Glutamatergic neuron (in vitro differentiated cells): ENCODE measurements around the gene MGAT2. TPM values are rescaled to one million over a fixed set of nuclear protein-coding genes. Genes with fewer than 3 reads are reported as not detected.

ENCODE experiments used
- DNase-seq: peaks from one replicate; pipeline ENCODE4 v3.0.0; 2022
- H3K27ac Mint-ChIP-seq: one replicate; pipeline ENCODE4 v1.8.0; 2020; ENCODE audit warnings: mild to moderate bottlenecking, mixed read lengths, inconsistent platforms; ENCODE audit not compliant: unreplicated experiment
- H3K27me3 Mint-ChIP-seq: one replicate; pipeline ENCODE4 v1.8.0; 2020; ENCODE audit warnings: mild to moderate bottlenecking, moderate library complexity, mixed read lengths, inconsistent platforms; ENCODE audit not compliant: unreplicated experiment
- H3K36me3 Mint-ChIP-seq: one replicate; pipeline ENCODE4 v1.8.0; 2020; ENCODE audit warnings: mild to moderate bottlenecking, mixed read lengths, inconsistent platforms; ENCODE audit not compliant: unreplicated experiment
- H3K4me1 Mint-ChIP-seq: one replicate; pipeline ENCODE4 v1.8.0; 2020; ENCODE audit warnings: mild to moderate bottlenecking, low read depth, mixed read lengths, inconsistent platforms; ENCODE audit not compliant: unreplicated experiment
- H3K4me3 Mint-ChIP-seq: one replicate; pipeline ENCODE4 v1.8.0; 2020; ENCODE audit warnings: mild to moderate bottlenecking, mixed read lengths, inconsistent platforms; ENCODE audit not compliant: unreplicated experiment
- H3K9me3 Mint-ChIP-seq: one replicate; pipeline ENCODE4 v1.8.0; 2020; ENCODE audit warnings: mild to moderate bottlenecking, moderate library complexity, mixed read lengths, inconsistent platforms; ENCODE audit not compliant: unreplicated experiment
- CTCF ChIP-seq: fragments of 200-600 bp; sonication (generic); IDR thresholded peaks from one replicate; pipeline ENCODE4 v1.5.0; 2021; ENCODE audit not compliant: partially characterized antibody, unreplicated experiment
- total RNA-seq: library from RNA; stranded (reverse); fragmentation: NEBNext Ultra II Directional; extraction: Animal tissue kit (Norgen Biotek cat#: 25700); gene quantifications from one replicate; pipeline ENCODE4 v1.2.1, GENCODE V29; 2021; ENCODE audit not compliant: unreplicated experiment

Gene MGAT2
- total RNA-seq, 1 donor from 2014 or later, result 20.6 TPM

GRCh38 chr14:49621114-49621881 lies 699 bp downstream of the MGAT2 start:
- H3K36me3 Mint-ChIP-seq, result no peaks in the 10 kb centered on the region
- H3K27ac Mint-ChIP-seq, result peak overlapping the region; percentile 98
- H3K4me3 Mint-ChIP-seq, result peak overlapping the region; percentile 89
- DNase-seq, result peak; percentile 86
- H3K9me3 Mint-ChIP-seq, result peaks cover 3% of the 10 kb centered on the region
- no peak for TF ChIP-seq CTCF
- H3K27me3 Mint-ChIP-seq, result peaks cover 3% of the 10 kb centered on the region
- peaks cover 5% of the 10 kb centered on the region for H3K4me1 Mint-ChIP-seq

- peak overlapping the region; percentile 89 for H3K4me3 Mint-ChIP-seq
- no peak for TF ChIP-seq CTCF
- H3K36me3 Mint-ChIP-seq, result no peaks in the 10 kb centered on the region
- H3K27me3 Mint-ChIP-seq, result peaks cover 3% of the 10 kb centered on the region
- DNase-seq, result no peak
- H3K4me1 Mint-ChIP-seq, result peaks cover 5% of the 10 kb centered on the region
- peak overlapping the region; percentile 71 for H3K27ac Mint-ChIP-seq
- peaks cover 3% of the 10 kb centered on the region for H3K9me3 Mint-ChIP-seq
Measured at GRCh38 chr14:49622022-49622607, 1.5 kb downstream of the MGAT2 start.

- no peak for TF ChIP-seq CTCF
- Mint-ChIP-seq H3K4me1 (peaks cover 5% of the 10 kb centered on the region), H3K36me3 (no peaks in the 10 kb centered on the region), H3K27me3 (peaks cover 3% of the 10 kb centered on the region), H3K27ac (no peak overlapping the region), H3K4me3 (no peak overlapping the region), H3K9me3 (peaks cover 3% of the 10 kb centered on the region)
- DNase-seq, result no peak
Measured at GRCh38 chr14:49623387-49623786, 2.8 kb downstream of the MGAT2 start.

GRCh38 chr14:49623941-49624839 lies 3.6 kb downstream of the MGAT2 start:
- H3K27ac Mint-ChIP-seq, result no peak overlapping the region
- DNase-seq, result no peak
- peaks cover 5% of the 10 kb centered on the region for H3K4me1 Mint-ChIP-seq
- H3K27me3 Mint-ChIP-seq, result peaks cover 3% of the 10 kb centered on the region
- H3K9me3 Mint-ChIP-seq, result peaks cover 3% of the 10 kb centered on the region
- no peak overlapping the region for H3K4me3 Mint-ChIP-seq
- no peaks in the 10 kb centered on the region for H3K36me3 Mint-ChIP-seq
- no peak for TF ChIP-seq CTCF
